ENCODE results near the gene DPEP1.

- no peak for TF ChIP-seq GATA2 (IDR thresholded peaks at IDR 0.05; ENCODE audit: low read depth, low read length)
- TF ChIP-seq GATA3 (IDR thresholded peaks at IDR 0.05; ENCODE audit: low read depth, low read length) = no peak
Observed at GRCh38 chr16:89606006-89606405, 7.4 kb upstream of the DPEP1 start.
